Activated T-helper 17 cell treated with anti-CD3 and anti-CD28 coated beads, Interleukin-2, amount 50 U/mL, for 72 hours (primary cell): ENCODE data around the gene MGST1. TPM values are rescaled to one million over a fixed set of nuclear protein-coding genes. Genes with fewer than 3 reads are reported as not detected.
"Not testable (repeated sequence)": the region's sequence is repeated elsewhere in the genome, so short reads cannot be mapped to it uniquely, and the experiment has no call there.

Experiments used
- ATAC-seq: fragments of 150-1000 bp; cut with Tn5 transposase; replicated peaks from 2 replicates; pipeline ENCODE4 v1.10.0; 2021; ENCODE audit warnings: mild to moderate bottlenecking, moderate library complexity
- H3K27ac Mint-ChIP-seq: one replicate; pipeline ENCODE4 v1.8.0; 2022; ENCODE audit warnings: mixed read lengths
- H3K27me3 Mint-ChIP-seq: one replicate; pipeline ENCODE4 v1.8.0; 2022; ENCODE audit warnings: mixed read lengths
- H3K36me3 Mint-ChIP-seq: one replicate; pipeline ENCODE4 v1.8.0; 2022; ENCODE audit warnings: low read depth, mild to moderate bottlenecking, mixed read lengths
- H3K4me1 Mint-ChIP-seq: one replicate; pipeline ENCODE4 v1.8.0; 2022; ENCODE audit warnings: mixed read lengths
- H3K4me3 Mint-ChIP-seq: one replicate; pipeline ENCODE4 v1.8.0; 2022; ENCODE audit warnings: mild to moderate bottlenecking, mixed read lengths
- H3K9me3 Mint-ChIP-seq: one replicate; pipeline ENCODE4 v1.8.0; 2022; ENCODE audit warnings: mixed read lengths
- total RNA-seq, 2 donors: library from RNA; stranded (reverse); gene quantifications; one replicate each; pipeline ENCODE4 v1.2.3, GENCODE V29; 2022

The MGST1 gene
- total RNA-seq, 2 donors from 2014 or later = not detected

- not testable (repeated sequence) for H3K4me1 Mint-ChIP-seq, H3K27ac Mint-ChIP-seq, H3K4me3 Mint-ChIP-seq, H3K27me3 Mint-ChIP-seq, H3K9me3 Mint-ChIP-seq, H3K36me3 Mint-ChIP-seq, ATAC-seq
Measured at GRCh38 chr12:16382652-16383312, 35.3 kb downstream of the MGST1 start.

GRCh38 chr12:16384732-16385131 is 37.3 kb downstream of the MGST1 start:
- no peaks in the 10 kb centered on the region for H3K4me1 Mint-ChIP-seq

DNA sequence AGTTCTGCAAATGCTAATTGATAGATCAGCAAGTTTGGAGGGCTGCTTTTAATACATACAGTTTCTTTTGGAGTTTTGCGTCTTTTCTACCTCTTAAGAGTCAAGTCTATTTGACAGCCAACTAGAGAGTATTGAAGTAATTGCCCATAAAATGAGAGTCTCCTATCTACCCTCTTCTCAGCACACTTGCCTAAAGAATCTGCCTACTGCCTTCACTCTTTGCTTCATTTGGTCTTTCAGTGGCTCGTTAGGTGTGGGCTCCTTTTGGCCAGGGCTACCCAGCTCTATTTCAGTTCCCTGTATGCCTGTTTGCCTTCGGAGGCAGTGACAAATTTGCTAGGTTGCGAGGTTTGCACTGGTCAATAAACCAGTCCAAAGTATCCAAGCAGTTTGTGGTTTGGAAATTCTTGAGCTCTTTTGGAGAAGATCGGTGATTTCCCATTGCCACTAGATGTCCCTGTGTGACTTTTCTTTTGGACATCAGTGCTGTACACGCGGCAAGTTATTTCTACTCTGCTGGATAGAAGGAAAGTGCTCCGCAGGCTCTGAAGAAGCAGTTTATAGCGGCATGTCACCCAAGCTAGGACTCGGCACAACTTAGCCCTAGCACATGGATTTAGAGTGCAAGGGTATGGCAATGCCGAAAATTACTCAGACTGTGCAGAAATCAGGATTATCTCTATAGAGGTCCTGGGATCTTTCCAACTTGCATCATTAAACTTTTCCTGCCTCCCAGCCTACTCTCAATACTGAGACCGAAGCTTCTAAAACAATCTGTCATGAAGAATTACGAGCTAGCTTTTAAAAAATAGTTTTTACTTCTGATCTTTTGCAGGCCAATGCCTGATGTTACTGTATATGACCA is 38.6 kb downstream of the MGST1 start:
- Mint-ChIP-seq H3K4me1 (no peaks in the 10 kb centered on the region), H3K27ac (no peak overlapping the region), H3K9me3 (peaks cover 8% of the 10 kb centered on the region), H3K36me3 (no peaks in the 10 kb centered on the region), H3K27me3 (no peaks in the 10 kb centered on the region), H3K4me3 (no peak overlapping the region)
- no peak for ATAC-seq

More at GRCh38 chr12:16384732-16385131, 37.3 kb downstream of the MGST1 start:
- H3K36me3 Mint-ChIP-seq = no peaks in the 10 kb centered on the region
- no peak overlapping the region for H3K27ac Mint-ChIP-seq
- no peaks in the 10 kb centered on the region for H3K27me3 Mint-ChIP-seq
- H3K9me3 Mint-ChIP-seq = peaks cover 11% of the 10 kb centered on the region
- ATAC-seq = no peak
- no peak overlapping the region for H3K4me3 Mint-ChIP-seq

- ATAC-seq = no peak
- Mint-ChIP-seq H3K4me1 (no peaks in the 10 kb centered on the region), H3K9me3 (peaks cover 15% of the 10 kb centered on the region), H3K27ac (no peak overlapping the region), H3K4me3 (no peak overlapping the region), H3K27me3 (no peaks in the 10 kb centered on the region), H3K36me3 (no peaks in the 10 kb centered on the region)
Measured at GRCh38 chr12:16387919-16388318, 40.5 kb downstream of the MGST1 start.

GRCh38 chr12:16389594-16389993 is 42.1 kb downstream of the MGST1 start:
- H3K36me3 Mint-ChIP-seq = no peaks in the 10 kb centered on the region
- peaks cover 15% of the 10 kb centered on the region for H3K9me3 Mint-ChIP-seq
- no peak overlapping the region for H3K4me3 Mint-ChIP-seq
- no peaks in the 10 kb centered on the region for H3K27me3 Mint-ChIP-seq
- H3K27ac Mint-ChIP-seq = no peak overlapping the region
- H3K4me1 Mint-ChIP-seq = no peaks in the 10 kb centered on the region
- ATAC-seq = no peak

- H3K4me1 Mint-ChIP-seq = no peaks in the 10 kb centered on the region
- no peak for ATAC-seq
- no peaks in the 10 kb centered on the region for H3K27me3 Mint-ChIP-seq
- no peaks in the 10 kb centered on the region for H3K36me3 Mint-ChIP-seq
- no peak overlapping the region for H3K27ac Mint-ChIP-seq
- peaks cover 11% of the 10 kb centered on the region for H3K9me3 Mint-ChIP-seq
- H3K4me3 Mint-ChIP-seq = no peak overlapping the region
Measured at GRCh38 chr12:16392846-16393535, 45.5 kb downstream of the MGST1 start.

DNA sequence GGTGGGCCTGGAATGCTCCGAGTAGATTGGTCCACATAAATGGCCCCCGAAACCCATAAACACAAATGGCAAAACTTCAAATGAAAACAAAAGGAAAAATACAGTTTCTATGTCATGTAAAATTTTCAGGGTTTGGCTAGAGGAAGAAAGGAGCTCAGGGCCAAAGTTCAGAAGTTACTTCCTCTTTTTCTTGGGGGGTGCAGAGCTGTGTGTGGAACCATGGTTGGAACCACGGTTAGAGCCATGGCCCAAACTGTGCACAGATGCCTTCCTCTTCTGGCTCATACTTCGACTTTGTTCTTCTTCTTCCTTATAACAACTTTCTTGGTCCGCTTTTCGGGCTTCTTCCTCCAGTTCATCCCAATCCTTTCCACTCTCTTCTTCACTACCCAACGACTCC is 51.7 kb downstream of the MGST1 start:
- H3K9me3 Mint-ChIP-seq = peaks cover 4% of the 10 kb centered on the region
- no peaks in the 10 kb centered on the region for H3K27me3 Mint-ChIP-seq
- H3K36me3 Mint-ChIP-seq = no peaks in the 10 kb centered on the region
- H3K4me3 Mint-ChIP-seq = no peak overlapping the region
- ATAC-seq = no peak
- no peak overlapping the region for H3K27ac Mint-ChIP-seq
- no peaks in the 10 kb centered on the region for H3K4me1 Mint-ChIP-seq

GRCh38 chr12:16401835-16402234 is 54.4 kb downstream of the MGST1 start:
- ATAC-seq, H3K27ac Mint-ChIP-seq, H3K27me3 Mint-ChIP-seq, H3K4me1 Mint-ChIP-seq, H3K9me3 Mint-ChIP-seq, H3K4me3 Mint-ChIP-seq, H3K36me3 Mint-ChIP-seq: not testable (repeated sequence)

GRCh38 chr12:16407346-16407745 is 59.9 kb downstream of the MGST1 start:
- H3K9me3 Mint-ChIP-seq = peaks cover 6% of the 10 kb centered on the region
- no peaks in the 10 kb centered on the region for H3K4me1 Mint-ChIP-seq
- H3K27me3 Mint-ChIP-seq = no peaks in the 10 kb centered on the region
- no peak overlapping the region for H3K4me3 Mint-ChIP-seq
- H3K27ac Mint-ChIP-seq = no peak overlapping the region
- H3K36me3 Mint-ChIP-seq = no peaks in the 10 kb centered on the region
- ATAC-seq = no peak

Other genes with a start within 250 kb of the MGST1 start
- not detected for gene SLC15A5, start 70.0 kb upstream of the MGST1 start, total RNA-seq